GM21367 (cell line): ENCODE data around the gene ZNF335.
A peak's percentile ranks its signal among the peaks of the same experiment; 100 is the strongest.

ENCODE experiments used
- ATAC-seq: cut with Tn5 transposase; IDR thresholded peaks from one replicate; pipeline ENCODE4 v1.9.1; 2021; ENCODE audit not compliant: unreplicated experiment

The ZNF335 gene

GRCh38 chr20:45971675-45972499 lies at the start of gene ZNF335:
Gene ZNF335 (minus strand): TSS chr20:45972203. CDS start chr20:45971410, 793 bp downstream.
- ATAC-seq = peak; percentile 52

GRCh38 chr20:46020555-46020954 lies 48.6 kb upstream of the ZNF335 start:
- ATAC-seq = no peak

- no peak for ATAC-seq
Observed at GRCh38 chr20:46018611-46019010, 46.6 kb upstream of the ZNF335 start.

GRCh38 chr20:46018112-46018511 lies 46.1 kb upstream of the ZNF335 start:
- ATAC-seq = no peak

- no peak for ATAC-seq
Observed at GRCh38 chr20:46017272-46017671, 45.3 kb upstream of the ZNF335 start.

- ATAC-seq = no peak
Observed at GRCh38 chr20:46014517-46015396, 42.8 kb upstream of the ZNF335 start.

- ATAC-seq = no peak
Observed at GRCh38 chr20:46013829-46014516, 42.0 kb upstream of the ZNF335 start.

- no peak for ATAC-seq
Observed at GRCh38 chr20:46013322-46013828, 41.4 kb upstream of the ZNF335 start.

GRCh38 chr20:46012921-46013320 lies 40.9 kb upstream of the ZNF335 start:
- no peak for ATAC-seq

GRCh38 chr20:46011631-46012482 lies 39.9 kb upstream of the ZNF335 start:
- no peak for ATAC-seq

GRCh38 chr20:46010491-46011391 lies 38.7 kb upstream of the ZNF335 start:
- ATAC-seq = no peak

- ATAC-seq = no peak
Observed at GRCh38 chr20:46009816-46010215, 37.8 kb upstream of the ZNF335 start.

- no peak for ATAC-seq
Observed at GRCh38 chr20:46007671-46008070, 35.7 kb upstream of the ZNF335 start.

GRCh38 chr20:46006964-46007363 lies 35.0 kb upstream of the ZNF335 start:
- no peak for ATAC-seq

GRCh38 chr20:46006022-46006705 lies 34.2 kb upstream of the ZNF335 start:
- ATAC-seq = no peak

GRCh38 chr20:46004889-46005473 lies 33.0 kb upstream of the ZNF335 start:
- ATAC-seq = no peak

GRCh38 chr20:46004187-46004586 lies 32.2 kb upstream of the ZNF335 start:
- ATAC-seq = no peak

- ATAC-seq = no peak
Observed at GRCh38 chr20:46002008-46002407, 30.0 kb upstream of the ZNF335 start.
